Measurements from ENCODE around the gene KCNAB1. TPM values are rescaled to one million over a fixed set of nuclear protein-coding genes. Genes with fewer than 3 reads are reported as not detected.

The KCNAB1 gene
- total and polyA plus RNA-seq, 2 donors (not counting 1 experiment from before 2014, with no cell fraction given) = not detected

DNA sequence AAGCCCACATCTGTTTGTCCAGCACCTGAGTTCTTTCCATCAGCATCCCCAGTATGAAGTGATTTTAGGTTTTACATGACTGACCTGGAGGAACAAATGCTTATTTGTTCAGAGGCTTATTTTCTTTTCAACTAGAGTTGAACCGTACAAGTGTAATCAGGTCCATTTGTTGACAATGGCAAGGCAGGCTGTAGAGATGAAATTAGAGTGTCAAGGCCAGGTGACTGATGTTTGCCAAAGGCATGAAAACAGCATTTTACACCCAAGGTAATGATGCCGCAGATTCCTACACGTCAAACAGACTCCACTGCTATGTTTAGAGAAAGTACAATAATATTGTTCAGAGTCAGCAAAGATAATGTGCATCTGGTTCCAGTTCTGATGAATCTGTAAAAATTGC is 96.5 kb downstream of the KCNAB1 start:
- ChIA-PET POLR2A (no interaction called here), CTCF (no interaction called here)
- no peaks in the 10 kb centered on the region for H3K36me3 ChIP-seq (replicated peaks in 1 of 2; ENCODE audit: control extremely low read depth in 1 of 2, control insufficient read depth in 1 of 2, extremely low read depth in 1 of 2, insufficient read depth in 2 of 2, low read length in 1 of 2)
- no peaks in the 10 kb centered on the region for H4K20me1 ChIP-seq (ENCODE audit: control insufficient read depth, insufficient read depth, low read length, poor library complexity, severe bottlenecking)
- no peaks in the 10 kb centered on the region for H3K9me3 ChIP-seq (ENCODE audit: control extremely low read depth in 1 of 3, control insufficient read depth in 2 of 3, insufficient read depth in 1 of 3, low read length in 2 of 3)
- no peak overlapping the region for H3K4me3 Mint-ChIP-seq
- no peaks in the 10 kb centered on the region for H3K9me3 Mint-ChIP-seq (ENCODE audit: insufficient read depth)
- no peak overlapping the region for H3K4me3 ChIP-seq (ENCODE audit: control extremely low read depth in 1 of 5, extremely low read depth in 1 of 5, insufficient read depth in 1 of 5, low read depth in 2 of 5, low read length in 4 of 5)
- H2AFZ ChIP-seq (ENCODE audit: insufficient read depth, low read depth, low read length, poor library complexity, severe bottlenecking) = no peak overlapping the region
- no peak for TF ChIP-seq EZH2 (IDR thresholded peaks at IDR 0.05; ENCODE audit: borderline replicate concordance, insufficient read depth, low read depth, low read length, poor library complexity, severe bottlenecking)
- TF ChIP-seq, protein P1, sequence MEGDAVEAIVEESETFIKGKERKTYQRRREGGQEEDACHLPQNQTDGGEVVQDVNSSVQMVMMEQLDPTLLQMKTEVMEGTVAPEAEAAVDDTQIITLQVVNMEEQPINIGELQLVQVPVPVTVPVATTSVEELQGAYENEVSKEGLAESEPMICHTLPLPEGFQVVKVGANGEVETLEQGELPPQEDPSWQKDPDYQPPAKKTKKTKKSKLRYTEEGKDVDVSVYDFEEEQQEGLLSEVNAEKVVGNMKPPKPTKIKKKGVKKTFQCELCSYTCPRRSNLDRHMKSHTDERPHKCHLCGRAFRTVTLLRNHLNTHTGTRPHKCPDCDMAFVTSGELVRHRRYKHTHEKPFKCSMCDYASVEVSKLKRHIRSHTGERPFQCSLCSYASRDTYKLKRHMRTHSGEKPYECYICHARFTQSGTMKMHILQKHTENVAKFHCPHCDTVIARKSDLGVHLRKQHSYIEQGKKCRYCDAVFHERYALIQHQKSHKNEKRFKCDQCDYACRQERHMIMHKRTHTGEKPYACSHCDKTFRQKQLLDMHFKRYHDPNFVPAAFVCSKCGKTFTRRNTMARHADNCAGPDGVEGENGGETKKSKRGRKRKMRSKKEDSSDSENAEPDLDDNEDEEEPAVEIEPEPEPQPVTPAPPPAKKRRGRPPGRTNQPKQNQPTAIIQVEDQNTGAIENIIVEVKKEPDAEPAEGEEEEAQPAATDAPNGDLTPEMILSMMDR (IDR thresholded peaks at IDR 0.05) = no peak
- DNase-seq = no peak
- H3K27me3 Mint-ChIP-seq = peaks cover 9% of the 10 kb centered on the region
- no peaks in the 10 kb centered on the region for H3K4me1 ChIP-seq (ENCODE audit: control insufficient read depth in 2 of 2, insufficient read depth in 2 of 2, low read length in 2 of 2)
- no peak overlapping the region for H3K27ac Mint-ChIP-seq
- ATAC-seq (ENCODE audit: low read depth) = no peak
- H3K9ac ChIP-seq (ENCODE audit: low read length) = no peak overlapping the region
- H3K4me1 Mint-ChIP-seq = no peaks in the 10 kb centered on the region
- peaks cover 0 to 4% (median 0%) of the 10 kb centered on the region in 4 experiments for H3K27me3 ChIP-seq (replicated peaks in 1 of 4; ENCODE audit: control extremely low read depth in 1 of 4, control insufficient read depth in 3 of 4, insufficient read depth in 4 of 4, low read length in 3 of 4)
- H3K4me2 ChIP-seq (replicated peaks; ENCODE audit: low read depth, low read length, poor library complexity, severe bottlenecking) = no peak overlapping the region
- H3K79me2 ChIP-seq (ENCODE audit: control insufficient read depth, insufficient read depth, low read length) = no peaks in the 10 kb centered on the region
- 100% methylated on average over 2 of the region's 3 CpGs for WGBS (ENCODE audit: insufficient coverage)
- H3K27ac ChIP-seq (ENCODE audit: low read length in 2 of 2) = no peak overlapping the region
- intact Hi-C loops (cut with micrococcal nuclease) = no loop called here

DNA sequence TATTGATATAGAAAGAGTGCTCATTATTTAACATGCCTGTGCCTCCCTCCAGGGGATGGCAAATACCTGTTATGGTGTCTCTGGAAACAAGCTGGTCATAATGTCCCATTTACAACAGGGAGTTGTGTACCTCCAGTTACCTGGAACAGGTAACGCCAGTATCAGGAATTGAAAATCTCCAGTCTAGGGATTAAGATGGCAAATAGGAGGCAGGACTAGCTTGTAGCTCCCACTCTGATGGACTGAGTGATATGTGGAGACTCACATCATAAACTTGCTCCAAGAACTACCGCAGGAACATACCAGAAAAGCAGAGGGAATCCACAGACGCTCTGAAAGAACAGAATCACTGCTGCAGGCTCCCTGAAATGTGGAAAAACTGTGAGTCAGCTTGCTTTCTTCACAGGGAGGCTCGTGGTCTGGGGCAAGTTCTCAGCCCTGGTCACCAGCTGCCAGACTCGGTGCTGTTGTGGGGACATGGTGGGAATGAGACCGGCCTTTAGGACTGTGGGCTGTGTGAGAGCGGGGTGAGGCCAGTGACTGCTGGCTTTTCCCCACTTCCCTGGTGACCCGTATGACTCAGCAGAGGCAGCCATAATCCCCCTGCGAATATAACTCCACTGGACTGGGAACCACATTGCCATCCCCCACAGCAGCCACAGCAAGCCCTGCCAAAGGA is 97.4 kb downstream of the KCNAB1 start:
- no peak overlapping the region for H2AFZ ChIP-seq (ENCODE audit: insufficient read depth, low read depth, low read length, poor library complexity, severe bottlenecking)

More for the DNA sequence above, 97.4 kb downstream of the KCNAB1 start:
- Mint-ChIP-seq H3K27me3 (peaks cover 16% of the 10 kb centered on the region), H3K9me3 (ENCODE audit: insufficient read depth) (no peaks in the 10 kb centered on the region), H3K27ac (no peak overlapping the region), H3K4me3 (no peak overlapping the region), H3K4me1 (no peaks in the 10 kb centered on the region)
- H3K27me3 ChIP-seq (replicated peaks in 1 of 4; ENCODE audit: control extremely low read depth in 1 of 4, control insufficient read depth in 3 of 4, insufficient read depth in 4 of 4, low read length in 3 of 4) = no peaks in the 10 kb centered on the region
- WGBS (ENCODE audit: insufficient coverage) = 83% methylated on average over 8 of the region's 9 CpGs
- no peaks in the 10 kb centered on the region for H3K36me3 ChIP-seq (replicated peaks in 1 of 2; ENCODE audit: control extremely low read depth in 1 of 2, control insufficient read depth in 1 of 2, extremely low read depth in 1 of 2, insufficient read depth in 2 of 2, low read length in 1 of 2)
- no peak overlapping the region for H3K4me2 ChIP-seq (replicated peaks; ENCODE audit: low read depth, low read length, poor library complexity, severe bottlenecking)
- intact Hi-C loops (cut with micrococcal nuclease) = no loop called here
- DNase-seq = no peak
- H4K20me1 ChIP-seq (ENCODE audit: control insufficient read depth, insufficient read depth, low read length, poor library complexity, severe bottlenecking) = no peaks in the 10 kb centered on the region
- no peaks in the 10 kb centered on the region for H3K79me2 ChIP-seq (ENCODE audit: control insufficient read depth, insufficient read depth, low read length)
- no peak overlapping the region for H3K27ac ChIP-seq (ENCODE audit: low read length in 2 of 2)
- no peak for ATAC-seq (ENCODE audit: low read depth)
- H3K4me1 ChIP-seq (ENCODE audit: control insufficient read depth in 2 of 2, insufficient read depth in 2 of 2, low read length in 2 of 2) = no peaks in the 10 kb centered on the region
- no peaks in the 10 kb centered on the region for H3K9me3 ChIP-seq (ENCODE audit: control extremely low read depth in 1 of 3, control insufficient read depth in 2 of 3, insufficient read depth in 1 of 3, low read length in 2 of 3)
- CTCF ChIA-PET = no interaction called here
- TF ChIP-seq, protein P1 (IDR thresholded peaks at IDR 0.05) = no peak
- no peak for TF ChIP-seq EZH2 (IDR thresholded peaks at IDR 0.05; ENCODE audit: borderline replicate concordance, insufficient read depth, low read depth, low read length, poor library complexity, severe bottlenecking)
- POLR2A ChIA-PET = no interaction called here
- H3K9ac ChIP-seq (ENCODE audit: low read length) = no peak overlapping the region
- no peak overlapping the region for H3K4me3 ChIP-seq (ENCODE audit: control extremely low read depth in 1 of 5, extremely low read depth in 1 of 5, insufficient read depth in 1 of 5, low read depth in 2 of 5, low read length in 4 of 5)

All from B cell (primary cell).